ENCODE measurements around the gene EEF1AKMT1. TPM values are rescaled to one million over a fixed set of nuclear protein-coding genes. Genes with fewer than 3 reads are reported as not detected.

Gene EEF1AKMT1
- total RNA-seq, 1 experiment from 2014 or later = 10.6 TPM

DNA sequence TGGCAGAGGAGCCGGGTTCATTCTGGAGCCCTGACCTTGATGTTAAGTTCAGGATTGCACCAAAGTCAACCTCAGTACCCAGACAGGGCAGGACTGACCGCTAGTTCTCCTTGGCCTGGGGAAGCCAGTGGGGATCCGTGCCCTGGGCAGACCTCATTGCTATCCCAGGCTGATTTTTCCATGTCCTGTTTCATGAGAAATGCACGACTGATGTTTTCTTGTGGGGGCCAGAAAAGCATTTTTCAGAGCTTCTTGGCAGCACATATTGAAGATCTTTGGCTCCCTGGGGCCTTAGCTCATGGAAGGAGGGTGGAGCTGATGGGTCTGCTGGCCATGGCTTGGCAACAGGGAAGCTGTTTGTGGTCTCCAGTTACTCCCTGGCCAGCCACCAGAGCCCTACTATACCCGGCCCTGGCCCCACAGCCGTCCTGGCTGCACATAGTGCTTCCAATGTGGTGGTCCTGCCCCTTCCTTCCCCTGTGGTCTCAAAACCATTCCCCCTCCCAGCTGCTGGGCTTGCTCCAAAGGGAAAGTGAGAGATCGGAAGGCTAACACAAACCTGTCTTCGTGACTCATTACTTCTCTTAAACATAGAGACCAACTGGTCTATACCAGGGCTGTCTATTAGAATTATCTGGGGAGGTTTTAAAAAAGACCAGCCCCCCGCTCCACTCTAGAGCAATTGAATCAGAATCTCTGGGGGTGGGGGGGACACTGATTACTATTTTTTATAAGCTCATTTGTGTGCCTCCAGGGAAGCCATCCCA lies 59.0 kb downstream of the EEF1AKMT1 start:
- Histone ChIP-seq H3K9me2 (replicated peaks; ENCODE audit: low read length) (no peaks in the 10 kb centered on the region), H3K9me3 (ENCODE audit: low read length) (no peaks in the 10 kb centered on the region), H3K36me3 (ENCODE audit: low read depth, low read length) (no peaks in the 10 kb centered on the region), H3K4me3 (ENCODE audit: low read length) (no peak overlapping the region), H3K4me1 (ENCODE audit: insufficient read depth, low read length) (peaks cover 3% of the 10 kb centered on the region; the same call in 1 of the 2 replicates), H3F3A (ENCODE audit: low read length, unreplicated experiment) (no peaks in the 10 kb centered on the region), H3K27ac (ENCODE audit: low read length) (no peak overlapping the region), H2AFZ (ENCODE audit: low read length) (no peak overlapping the region), H3K79me2 (ENCODE audit: low read length) (no peaks in the 10 kb centered on the region), H3K9ac (ENCODE audit: low read length) (no peak overlapping the region), H3K4me2 (ENCODE audit: low read length) (no peak overlapping the region), H3K27me3 (ENCODE audit: low read length) (no peaks in the 10 kb centered on the region), H4K20me1 (ENCODE audit: low read length) (no peaks in the 10 kb centered on the region)
- DNase-seq (no peak), ATAC-seq (no peak)
- CTCF ChIA-PET = no interaction called here
- intact Hi-C loops (cut with micrococcal nuclease) = loop anchor here (5.0 to 10.0 kb wide), 2 partner anchors 70 to 532 kb away; no protein-coding TSS in a partner anchor
- POLR2A ChIA-PET (ENCODE audit: unreplicated experiment) = no interaction called here
- no TSS peak for BruUV-seq (replicated peaks)
- no peak for TF ChIP-seq EZH2 (IDR thresholded peaks at IDR 0.05; ENCODE audit: low read length, unreplicated experiment)
- no peak for TF ChIP-seq EZH2phosphoT487 (IDR thresholded peaks at IDR 0.05; ENCODE audit: borderline replicate concordance, low read length)
- no peak for TF ChIP-seq CTCF (conservative IDR thresholded peaks at IDR 0.05; ENCODE audit: low read depth, low read length)

GRCh38 chr13:20714161-20714560 lies 59.6 kb downstream of the EEF1AKMT1 start:
- BruUV-seq (replicated peaks) = no TSS peak
- Histone ChIP-seq H3K27me3 (ENCODE audit: low read length) (no peaks in the 10 kb centered on the region), H2AFZ (ENCODE audit: low read length) (no peak overlapping the region), H3K4me1 (ENCODE audit: insufficient read depth, low read length) (peaks cover 3% of the 10 kb centered on the region; the same call in 1 of the 2 replicates), H3K9me2 (replicated peaks; ENCODE audit: low read length) (no peaks in the 10 kb centered on the region), H3F3A (ENCODE audit: low read length, unreplicated experiment) (no peaks in the 10 kb centered on the region), H3K36me3 (ENCODE audit: low read depth, low read length) (no peaks in the 10 kb centered on the region), H3K9me3 (ENCODE audit: low read length) (no peaks in the 10 kb centered on the region), H3K4me2 (ENCODE audit: low read length) (no peak overlapping the region), H4K20me1 (ENCODE audit: low read length) (no peaks in the 10 kb centered on the region), H3K9ac (ENCODE audit: low read length) (no peak overlapping the region), H3K79me2 (ENCODE audit: low read length) (no peaks in the 10 kb centered on the region), H3K4me3 (ENCODE audit: low read length) (no peak overlapping the region), H3K27ac (ENCODE audit: low read length) (no peak overlapping the region)
- intact Hi-C loops (cut with micrococcal nuclease) = loop anchor here (5.0 to 10.0 kb wide), 2 partner anchors 71 to 532 kb away; no protein-coding TSS in a partner anchor
- POLR2A ChIA-PET (ENCODE audit: unreplicated experiment) = no interaction called here
- ATAC-seq = no peak
- CTCF ChIA-PET = no interaction called here
- TF ChIP-seq CTCF (conservative IDR thresholded peaks at IDR 0.05; ENCODE audit: low read depth, low read length) = no peak
- TF ChIP-seq EZH2 (IDR thresholded peaks at IDR 0.05; ENCODE audit: low read length, unreplicated experiment) = no peak
- no peak for TF ChIP-seq EZH2phosphoT487 (IDR thresholded peaks at IDR 0.05; ENCODE audit: borderline replicate concordance, low read length)
- no peak for DNase-seq

GRCh38 chr13:20713751-20714150 lies 60.0 kb downstream of the EEF1AKMT1 start:
- Histone ChIP-seq H3K79me2 (ENCODE audit: low read length) (no peaks in the 10 kb centered on the region), H2AFZ (ENCODE audit: low read length) (no peak overlapping the region), H3K4me1 (ENCODE audit: insufficient read depth, low read length) (peaks cover 3% of the 10 kb centered on the region; the same call in 1 of the 2 replicates), H4K20me1 (ENCODE audit: low read length) (no peaks in the 10 kb centered on the region), H3F3A (ENCODE audit: low read length, unreplicated experiment) (no peaks in the 10 kb centered on the region), H3K9ac (ENCODE audit: low read length) (no peak overlapping the region), H3K27me3 (ENCODE audit: low read length) (no peaks in the 10 kb centered on the region), H3K4me3 (ENCODE audit: low read length) (no peak overlapping the region), H3K4me2 (ENCODE audit: low read length) (no peak overlapping the region), H3K9me3 (ENCODE audit: low read length) (no peaks in the 10 kb centered on the region), H3K9me2 (replicated peaks; ENCODE audit: low read length) (no peaks in the 10 kb centered on the region), H3K36me3 (ENCODE audit: low read depth, low read length) (no peaks in the 10 kb centered on the region), H3K27ac (ENCODE audit: low read length) (no peak overlapping the region)
- BruUV-seq (replicated peaks) = no TSS peak
- no peak for TF ChIP-seq CTCF (conservative IDR thresholded peaks at IDR 0.05; ENCODE audit: low read depth, low read length)
- no peak for TF ChIP-seq EZH2phosphoT487 (IDR thresholded peaks at IDR 0.05; ENCODE audit: borderline replicate concordance, low read length)
- TF ChIP-seq EZH2 (IDR thresholded peaks at IDR 0.05; ENCODE audit: low read length, unreplicated experiment) = no peak
- CTCF ChIA-PET = no interaction called here
- intact Hi-C loops (cut with micrococcal nuclease) = loop anchor here (2.0 to 10.0 kb wide), 3 partner anchors 71 to 531 kb away; no protein-coding TSS in a partner anchor
- DNase-seq (no peak), ATAC-seq (no peak)
- POLR2A ChIA-PET (ENCODE audit: unreplicated experiment) = no interaction called here

Data from PC-3 (cell line).